Endothelial cell of umbilical vein (primary cell): ENCODE measurements around the gene SLC22A6. TPM values are rescaled to one million over a fixed set of nuclear protein-coding genes. Genes with fewer than 3 reads are reported as not detected.

Experiments used
- BruUV-seq: library from RNA; stranded (reverse); fragments of 400-500 nt; replicated peaks from 2 replicates; lab custom pipeline; 2021; lab: Mats Ljungman, UMichigan
- CTCF ChIA-PET: fragments of 300-600, 350-600 bp; sonication (Branson Sonifier 250); formaldehyde crosslinking; loops from one replicate; lab custom pipeline; 2021; ENCODE audit warnings: antibody characterized with exemption, inconsistent platforms; lab: Charles Lee
- POLR2A ChIA-PET: fragments of 300-600, 350-600 bp; sonication (Branson Sonifier 250); formaldehyde crosslinking; loops from one replicate; lab custom pipeline; 2021; ENCODE audit warnings: antibody characterized with exemption, inconsistent platforms; lab: Charles Lee
- DNase-seq: peaks from one replicate; pipeline ENCODE4 v3.0.0-alpha.2; 2011; ENCODE audit warnings: low read depth, low spot score
- FAIRE-seq: peaks from 2 replicates; lab custom pipeline; 2011; peaks lifted over from hg19 to GRCh38; lab: Jason Lieb, UNC
- H2AFZ ChIP-seq: 2 replicates; pipeline ENCODE4 v1.6.0; 2012; ENCODE audit warnings: low read depth, low read length, control low read depth, inconsistent platforms
- H3K27ac ChIP-seq: 2 replicates; pipeline ENCODE4 v1.5.1; 2011; ENCODE audit warnings: low read depth, mild to moderate bottlenecking, control low read depth, low read length, moderate library complexity; ENCODE audit not compliant: insufficient read depth
- H3K27me3 ChIP-seq, 2 experiments: 2 replicates each; pipeline versions ENCODE4 v1.6.0 to v1.6.1; 2011; ENCODE audit warnings: low read length in 2 of 2, mixed read lengths in 1 of 2; ENCODE audit not compliant: control insufficient read depth in 2 of 2, insufficient read depth in 2 of 2
- H3K36me3 ChIP-seq, 2 experiments: 2 replicates in 1 of 2; 3 replicates in 1 of 2; pipeline ENCODE4 v1.5.1; 2011; ENCODE audit warnings: low read length in 2 of 2, mild to moderate bottlenecking in 1 of 2, moderate library complexity in 1 of 2; ENCODE audit not compliant: control insufficient read depth in 2 of 2, insufficient read depth in 2 of 2; ENCODE audit errors: extremely low read depth in 1 of 2
- H3K4me1 ChIP-seq: 3 replicates; pipeline ENCODE4 v1.5.1; 2011; ENCODE audit warnings: mild to moderate bottlenecking, low read length; ENCODE audit not compliant: control insufficient read depth, insufficient read depth; ENCODE audit errors: extremely low read depth
- H3K4me2 ChIP-seq: 2 replicates; pipeline ENCODE4 v1.6.1; 2011; ENCODE audit warnings: low read length, control low read depth, mixed read lengths; ENCODE audit not compliant: insufficient read depth
- H3K4me3 ChIP-seq, 3 experiments: fragments of 200-600 bp in 1 of 3; sonication (generic), shearing (Covaris generic) in 1 of 3; replicated peaks in 1 of 3; 2 replicates each; pipeline ENCODE4 v1.5.1; 2011 to 2016; ENCODE audit warnings: control low read depth in 3 of 3, low read length in 3 of 3, mild to moderate bottlenecking in 2 of 3, inconsistent platforms in 1 of 3, low read depth in 1 of 3, moderate library complexity in 1 of 3; ENCODE audit not compliant: insufficient read depth in 1 of 3
- H3K79me2 ChIP-seq: 2 replicates; pipeline ENCODE4 v1.6.0; 2012; ENCODE audit warnings: low read length, inconsistent platforms; ENCODE audit not compliant: control insufficient read depth, insufficient read depth
- H3K9ac ChIP-seq: replicated peaks from 2 replicates; pipeline ENCODE3; 2011; ENCODE audit warnings: low read length, control low read depth; ENCODE audit not compliant: insufficient read depth; ENCODE audit errors: extremely low read depth
- H3K9me1 ChIP-seq: replicated peaks from 3 replicates; pipeline ENCODE4 v1.6.0; 2011; ENCODE audit warnings: mild to moderate bottlenecking, low read length; ENCODE audit not compliant: control insufficient read depth, insufficient read depth; ENCODE audit errors: extremely low read depth
- H3K9me3 ChIP-seq: replicated peaks from 2 replicates; pipeline ENCODE4 v1.5.1; 2012; ENCODE audit warnings: low read length, inconsistent platforms; ENCODE audit not compliant: control insufficient read depth, insufficient read depth
- H4K20me1 ChIP-seq: replicated peaks from 2 replicates; pipeline ENCODE3; 2011; ENCODE audit warnings: mild to moderate bottlenecking, low read length; ENCODE audit not compliant: control insufficient read depth, insufficient read depth; ENCODE audit errors: extremely low read depth
- CTCF ChIP-seq, 2 donors: IDR thresholded peaks; 1 replicate in 1 of 2; 2 replicates in 1 of 2; pipeline ENCODE4 v1.5.1; 2011; ENCODE audit warnings: low read length in 2 of 2, mild to moderate bottlenecking in 2 of 2, moderate library complexity in 2 of 2, control low read depth in 1 of 2, inconsistent platforms in 1 of 2, low read depth in 1 of 2; ENCODE audit not compliant: insufficient read depth in 1 of 2; ENCODE audit errors: extremely low read depth in 1 of 2
- EZH2 ChIP-seq: IDR thresholded peaks from 2 replicates; pipeline ENCODE4 v1.6.1; 2012; ENCODE audit warnings: borderline replicate concordance, low read depth, mild to moderate bottlenecking, moderate library complexity, low read length, inconsistent platforms; ENCODE audit not compliant: severe bottlenecking
- FOS ChIP-seq: IDR thresholded peaks from 2 replicates; pipeline ENCODE4 v1.6.1; 2011; ENCODE audit warnings: mild to moderate bottlenecking, low read length, moderate library complexity, borderline replicate concordance; ENCODE audit not compliant: insufficient read depth
- GATA2 ChIP-seq: IDR thresholded peaks from 2 replicates; pipeline ENCODE4 v1.7.0; 2011; ENCODE audit warnings: low read depth, mild to moderate bottlenecking, moderate library complexity, mixed read lengths, low read length; ENCODE audit not compliant: insufficient read length, insufficient read depth
- JUN ChIP-seq: IDR thresholded peaks from 2 replicates; pipeline ENCODE4 v1.6.1; 2011; ENCODE audit warnings: borderline replicate concordance, low read depth; ENCODE audit not compliant: insufficient read length, insufficient read depth
- MAX ChIP-seq: IDR thresholded peaks from 2 replicates; pipeline ENCODE4 v1.6.1; 2011; ENCODE audit not compliant: insufficient read depth, insufficient read length
- MYC ChIP-seq: IDR thresholded peaks from one replicate; pipeline ENCODE4 v1.6.1; 2011; ENCODE audit warnings: mild to moderate bottlenecking, low read depth, low read length
- POLR2A ChIP-seq: IDR thresholded peaks from 2 replicates; pipeline ENCODE4 v1.6.1; 2012; ENCODE audit warnings: low read depth, mild to moderate bottlenecking, control low read depth, low read length
- POLR2AphosphoS5 ChIP-seq: IDR thresholded peaks from 2 replicates; pipeline ENCODE4 v1.6.1; 2012; ENCODE audit warnings: low read depth, mild to moderate bottlenecking, control low read depth, low read length, moderate library complexity; ENCODE audit not compliant: insufficient read depth
- dilution Hi-C: fragments of 300-500 bp; cut with MboI; formaldehyde crosslinking; loops from one replicate; pipeline ENCODE4 v1.15.0; 2019; ENCODE audit warnings: low sequenced_read_pairs; ENCODE audit not compliant: extremely low pct_ligation_motif_present
- intact Hi-C: fragments of 100-400 bp; cut with micrococcal nuclease; formaldehyde crosslinking; loops from one replicate; pipeline ENCODE4 v1.10.0; 2022
- polyA plus RNA-seq, 4 experiments: library from polyadenylated mRNA; depleted of rRNA in 3 of 4; stranded (reverse) in 3 of 4; unstranded in 1 of 4; fragments of >200 nt; gene quantifications; 2 replicates each; pipeline versions ENCODE4 v1.2.1 to v1.2.3, GENCODE V29; 2011 to 2012; ENCODE audit warnings: missing spikeins in 1 of 4
- total RNA-seq: library from RNA; stranded (reverse); gene quantifications from 2 replicates; pipeline ENCODE4 v1.2.3, GENCODE V29; 2021

Gene SLC22A6
- total and polyA plus RNA-seq, 2 donors (not counting 3 experiments of a cell fraction or from before 2014, with no cell fraction given): not detected

- no peak overlapping the region for H3K9ac ChIP-seq
- intact Hi-C loops (no loop called here), dilution Hi-C loops (no loop called here)
- H3K27ac ChIP-seq: no peak overlapping the region
- H3K4me1 ChIP-seq: no peaks in the 10 kb centered on the region
- ChIA-PET CTCF (no interaction called here), POLR2A (no interaction called here)
- H3K36me3 ChIP-seq: no peaks in the 10 kb centered on the region
- H3K4me3 ChIP-seq: no peak overlapping the region
- peaks cover 0 to 2% of the 10 kb centered on the region in 2 experiments for H3K27me3 ChIP-seq
- H3K9me1 ChIP-seq: no peaks in the 10 kb centered on the region
- DNase-seq (no peak), FAIRE-seq (no peak)
- H3K9me3 ChIP-seq: no peaks in the 10 kb centered on the region
- H3K79me2 ChIP-seq: no peaks in the 10 kb centered on the region
- no TSS peak for BruUV-seq
- H2AFZ ChIP-seq: no peak overlapping the region
- TF ChIP-seq MAX (no peak), POLR2A (no peak), EZH2 (no peak), FOS (no peak), CTCF (IDR thresholded peaks at IDR 0.05; ENCODE audit: extremely low read depth in 1 of 2, insufficient read depth in 1 of 2, low read depth in 1 of 2, low read length in 2 of 2) (no peak), GATA2 (no peak), POLR2AphosphoS5 (no peak), MYC (no peak), JUN (no peak)
- no peaks in the 10 kb centered on the region for H4K20me1 ChIP-seq
- H3K4me2 ChIP-seq: no peak overlapping the region
Observed at GRCh38 chr11:62933750-62934495, 50.8 kb downstream of the SLC22A6 start.
